Measurements from ENCODE around the gene TEX28.
A peak's percentile ranks its signal among the peaks of the same experiment; 100 is the strongest.
"Not testable (repeated sequence)": the region's sequence is repeated elsewhere in the genome, so short reads cannot be mapped to it uniquely, and the experiment has no call there.

Gene TEX28

GRCh38 chrX:154310616-154311536 lies 16.0 kb upstream of the TEX28 start:
- no peak for DNase-seq (ENCODE audit: low spot score)

- no peak for DNase-seq (ENCODE audit: low spot score)
These were observed 14.3 kb upstream of the TEX28 start for GRCh38 chrX:154309041-154309775.

GRCh38 chrX:154308108-154308946 lies 13.4 kb upstream of the TEX28 start:
- peak; percentile 64 for DNase-seq (ENCODE audit: low spot score)

GRCh38 chrX:154307202-154307601 lies 12.3 kb upstream of the TEX28 start:
- DNase-seq (ENCODE audit: low spot score): no peak

GRCh38 chrX:154305541-154306205 lies 10.7 kb upstream of the TEX28 start:
- no peak for DNase-seq (ENCODE audit: low spot score)

- DNase-seq (ENCODE audit: low spot score): no peak
These were observed 9.9 kb upstream of the TEX28 start for GRCh38 chrX:154304846-154305245.

- DNase-seq (ENCODE audit: low spot score): no peak
These were observed 8.6 kb upstream of the TEX28 start for GRCh38 chrX:154303476-154303875.

- DNase-seq (ENCODE audit: low spot score): not testable (repeated sequence)
These were observed 8.1 kb upstream of the TEX28 start for GRCh38 chrX:154302998-154303397.

GRCh38 chrX:154300816-154301215 lies 5.9 kb upstream of the TEX28 start:
- no peak for DNase-seq (ENCODE audit: low spot score)

- DNase-seq (ENCODE audit: low spot score): no peak
These were observed 3.4 kb upstream of the TEX28 start for GRCh38 chrX:154298312-154298711.

- no peak for DNase-seq (ENCODE audit: low spot score)
These were observed 1.8 kb upstream of the TEX28 start for GRCh38 chrX:154296731-154297130.

- no peak for DNase-seq (ENCODE audit: low spot score)
These were observed 863 bp upstream of the TEX28 start, which contains the start of gene TKTL1 for GRCh38 chrX:154295664-154296310. TSS of gene TKTL1 (plus strand) at chrX:154295795. CDS start at chrX:154295860, 65 bp downstream.

- DNase-seq (ENCODE audit: low spot score): not testable (repeated sequence)
These were observed 8.5 kb downstream of the TEX28 start for GRCh38 chrX:154286406-154286805.

- not testable (repeated sequence) for DNase-seq (ENCODE audit: low spot score)
These were observed 10.2 kb downstream of the TEX28 start for GRCh38 chrX:154284489-154285338.

- not testable (repeated sequence) for DNase-seq (ENCODE audit: low spot score)
These were observed 25.7 kb downstream of the TEX28 start for GRCh38 chrX:154269245-154269644.

GRCh38 chrX:154263072-154263471 lies 31.9 kb downstream of the TEX28 start:
- DNase-seq (ENCODE audit: low spot score): not testable (repeated sequence)

- not testable (repeated sequence) for DNase-seq (ENCODE audit: low spot score)
These were observed 36.2 kb downstream of the TEX28 start for GRCh38 chrX:154258711-154259110.

GRCh38 chrX:154257282-154257681 lies 37.6 kb downstream of the TEX28 start, which contains the start of gene OPN1MW3:
TSS of gene OPN1MW3 (plus strand) at chrX:154257582. CDS start at chrX:154257620, 38 bp downstream.
- DNase-seq (ENCODE audit: low spot score): not testable (repeated sequence)

GRCh38 chrX:154248076-154248475 lies 46.8 kb downstream of the TEX28 start:
- DNase-seq (ENCODE audit: low spot score): not testable (repeated sequence)
